Measurements from ENCODE around the gene SLIT1. TPM values are rescaled to one million over a fixed set of nuclear protein-coding genes. Genes with fewer than 3 reads are reported as not detected.

SLIT1 gene
- total RNA-seq, 2 experiments from 2014 or later, result 0.13 to 1.0 TPM

- POLR2A ChIA-PET, result no interaction called here
- no peaks in the 10 kb centered on the region for H3K9me2 ChIP-seq (ENCODE audit: insufficient read depth, low read length)
- H3K27ac ChIP-seq (ENCODE audit: low read depth, low read length, poor library complexity, severe bottlenecking), result no peak overlapping the region
- intact Hi-C loops (cut with micrococcal nuclease; ENCODE audit: unreplicated experiment), result no loop called here
- no peak for DNase-seq (ENCODE audit: low spot score)
- TF ChIP-seq EZH2phosphoT487 (IDR thresholded peaks at IDR 0.05; ENCODE audit: borderline replicate concordance, low read depth, low read length) (no peak), CTCF (conservative IDR thresholded peaks at IDR 0.05; ENCODE audit: low read length) (no peak)
- H3K4me3 ChIP-seq (ENCODE audit: low read depth, low read length, poor library complexity, severe bottlenecking), result no peak overlapping the region
- no peaks in the 10 kb centered on the region for H3K36me3 ChIP-seq (ENCODE audit: insufficient read depth, low read length)
- no peaks in the 10 kb centered on the region for H3K9me3 ChIP-seq (ENCODE audit: low read length)
- H3K4me1 ChIP-seq (ENCODE audit: insufficient read depth, low read length, poor library complexity, severe bottlenecking), result no peaks in the 10 kb centered on the region
- H3K79me2 ChIP-seq (ENCODE audit: insufficient read depth, low read depth, low read length), result no peaks in the 10 kb centered on the region
- no peaks in the 10 kb centered on the region for H4K20me1 ChIP-seq (ENCODE audit: insufficient read depth, low read length)
- H2AFZ ChIP-seq (ENCODE audit: low read length), result no peak overlapping the region
- no peak overlapping the region for H3K4me2 ChIP-seq (ENCODE audit: low read length)
- CTCF ChIA-PET (ENCODE audit: unreplicated experiment), result interaction anchor here (0.6 to 1.0 kb wide), 2 partner anchors 9 to 24 kb away, joined by 3 read pairs; no protein-coding TSS in a partner anchor
- no TSS peak for BruUV-seq (replicated peaks)
Observed at GRCh38 chr10:97140049-97140846, 45.5 kb downstream of the SLIT1 start.

- BruUV-seq (replicated peaks), result no TSS peak
- H3K9me3 ChIP-seq (ENCODE audit: low read length), result no peaks in the 10 kb centered on the region
- no peaks in the 10 kb centered on the region for H3K36me3 ChIP-seq (ENCODE audit: insufficient read depth, low read length)
- no peak overlapping the region for H3K4me2 ChIP-seq (ENCODE audit: low read length)
- no peaks in the 10 kb centered on the region for H3K79me2 ChIP-seq (ENCODE audit: insufficient read depth, low read depth, low read length)
- no peaks in the 10 kb centered on the region for H4K20me1 ChIP-seq (ENCODE audit: insufficient read depth, low read length)
- H3K27ac ChIP-seq (ENCODE audit: low read depth, low read length, poor library complexity, severe bottlenecking), result no peak overlapping the region
- no peaks in the 10 kb centered on the region for H3K4me1 ChIP-seq (ENCODE audit: insufficient read depth, low read length, poor library complexity, severe bottlenecking)
- POLR2A ChIA-PET, result no interaction called here
- H3K4me3 ChIP-seq (ENCODE audit: low read depth, low read length, poor library complexity, severe bottlenecking), result no peak overlapping the region
- H2AFZ ChIP-seq (ENCODE audit: low read length), result no peak overlapping the region
- H3K9me2 ChIP-seq (ENCODE audit: insufficient read depth, low read length), result no peaks in the 10 kb centered on the region
- CTCF ChIA-PET (ENCODE audit: unreplicated experiment), result no interaction called here
- TF ChIP-seq EZH2phosphoT487 (IDR thresholded peaks at IDR 0.05; ENCODE audit: borderline replicate concordance, low read depth, low read length), result no peak
- TF ChIP-seq CTCF (conservative IDR thresholded peaks at IDR 0.05; ENCODE audit: low read length), result no peak
- intact Hi-C loops (cut with micrococcal nuclease; ENCODE audit: unreplicated experiment), result no loop called here
- no peak for DNase-seq (ENCODE audit: low spot score)
Observed at GRCh38 chr10:97139651-97140048, 46.1 kb downstream of the SLIT1 start.

- no peak for DNase-seq (ENCODE audit: low spot score)
- intact Hi-C loops (cut with micrococcal nuclease; ENCODE audit: unreplicated experiment), result loop anchor here (1.0 kb wide), 1 partner anchor 71 kb away; no protein-coding TSS in a partner anchor
- H2AFZ ChIP-seq (ENCODE audit: low read length), result no peak overlapping the region
- H4K20me1 ChIP-seq (ENCODE audit: insufficient read depth, low read length), result no peaks in the 10 kb centered on the region
- no peaks in the 10 kb centered on the region for H3K4me1 ChIP-seq (ENCODE audit: insufficient read depth, low read length, poor library complexity, severe bottlenecking)
- TF ChIP-seq CTCF (conservative IDR thresholded peaks at IDR 0.05; ENCODE audit: low read length) (no peak), EZH2phosphoT487 (IDR thresholded peaks at IDR 0.05; ENCODE audit: borderline replicate concordance, low read depth, low read length) (no peak)
- CTCF ChIA-PET (ENCODE audit: unreplicated experiment), result no interaction called here
- POLR2A ChIA-PET, result no interaction called here
- no peak overlapping the region for H3K4me2 ChIP-seq (ENCODE audit: low read length)
- H3K27ac ChIP-seq (ENCODE audit: low read depth, low read length, poor library complexity, severe bottlenecking), result no peak overlapping the region
- H3K4me3 ChIP-seq (ENCODE audit: low read depth, low read length, poor library complexity, severe bottlenecking), result no peak overlapping the region
- BruUV-seq (replicated peaks), result no TSS peak
- H3K9me3 ChIP-seq (ENCODE audit: low read length), result no peaks in the 10 kb centered on the region
- no peaks in the 10 kb centered on the region for H3K36me3 ChIP-seq (ENCODE audit: insufficient read depth, low read length)
- no peaks in the 10 kb centered on the region for H3K9me2 ChIP-seq (ENCODE audit: insufficient read depth, low read length)
- H3K79me2 ChIP-seq (ENCODE audit: insufficient read depth, low read depth, low read length), result no peaks in the 10 kb centered on the region
Observed at GRCh38 chr10:97138846-97139245, 46.9 kb downstream of the SLIT1 start.
